ENCODE results near the gene ATXN1.
"Not testable (repeated sequence)": the region's sequence is repeated elsewhere in the genome, so short reads cannot be mapped to it uniquely, and the experiment has no call there.

Gene ATXN1

DNA sequence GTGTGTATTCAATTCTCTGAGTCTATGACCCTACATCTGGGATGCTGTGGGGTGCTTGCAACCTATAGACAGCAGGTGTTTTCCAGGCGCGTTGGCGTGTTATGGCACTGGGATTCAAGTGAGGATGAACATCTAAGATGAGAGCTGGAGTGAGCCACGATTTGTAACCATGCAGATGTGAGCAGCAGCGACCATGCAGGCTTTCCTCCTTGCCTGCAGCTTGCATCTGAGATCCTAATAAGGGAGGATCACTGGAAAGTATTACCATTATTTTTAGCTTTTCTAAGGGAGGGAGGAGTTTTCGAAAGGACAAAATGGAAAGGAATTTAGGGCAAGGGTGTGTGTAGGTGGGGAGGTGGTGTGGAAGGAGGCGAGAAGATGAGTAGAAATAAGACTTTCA is 216.7 kb downstream of the ATXN1 start:
- no peak for DNase-seq (ENCODE audit: low read depth in 3 of 3, low spot score in 1 of 3)

DNA sequence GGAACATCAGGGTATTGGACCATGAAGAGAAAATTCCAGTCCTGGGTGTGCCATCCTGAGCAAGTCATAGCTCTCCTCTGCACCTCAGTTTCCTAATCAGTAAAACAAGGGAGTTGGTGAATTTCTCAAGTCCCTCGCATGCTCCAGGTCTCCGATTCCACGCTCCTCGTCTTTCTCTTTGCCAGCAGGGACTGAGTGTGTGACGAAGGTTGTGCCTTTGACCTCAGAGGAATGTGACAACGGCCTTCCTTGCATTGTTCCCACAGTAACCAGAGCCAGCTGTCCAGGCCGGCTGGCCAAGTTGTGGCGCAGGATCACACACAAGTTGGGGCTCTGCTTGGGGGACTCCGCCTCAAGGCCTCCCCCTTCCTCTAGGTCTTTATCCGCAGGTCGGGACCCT is 217.3 kb downstream of the ATXN1 start:
- DNase-seq (ENCODE audit: low read depth in 3 of 3, low spot score in 1 of 3): no peak

DNA sequence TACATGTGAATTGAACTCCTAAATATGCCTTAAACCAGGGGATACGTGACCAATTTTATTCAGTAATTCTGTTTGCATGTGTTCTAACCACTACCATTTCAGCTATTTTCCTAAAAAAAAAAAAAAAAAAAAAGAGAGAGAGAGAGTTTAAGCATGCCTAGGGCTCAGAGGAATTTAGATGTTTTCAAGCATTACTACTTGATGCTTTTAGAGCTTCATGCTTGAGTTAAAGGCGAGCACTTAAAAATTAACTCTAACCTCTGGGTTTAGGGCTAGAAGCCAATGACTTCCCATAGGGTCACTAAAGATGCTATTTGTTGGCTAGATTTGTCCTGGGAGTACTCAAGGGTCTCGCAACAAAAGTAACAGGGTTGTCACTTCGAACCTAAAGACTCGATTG is 217.7 kb downstream of the ATXN1 start:
- no peak for DNase-seq (ENCODE audit: low read depth in 3 of 3, low spot score in 1 of 3)

DNA sequence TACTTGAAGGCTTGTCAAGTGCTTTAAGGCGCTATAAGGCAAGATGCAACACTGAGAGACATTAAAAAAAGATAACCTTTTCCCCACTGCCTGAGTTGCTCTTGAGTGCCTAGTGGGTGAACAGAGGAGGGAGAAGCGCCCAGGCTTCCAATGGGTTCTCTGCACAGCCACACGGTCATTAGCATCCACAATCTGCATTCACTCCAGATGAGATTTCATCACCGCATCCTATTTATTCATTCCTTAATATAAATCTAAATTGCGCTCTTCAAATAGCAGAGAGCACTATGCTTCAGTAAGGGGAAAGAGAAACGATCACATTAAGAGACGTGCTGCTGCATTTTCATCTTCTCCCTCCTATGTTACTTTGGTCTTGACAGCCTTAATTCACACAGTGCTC is 219.2 kb downstream of the ATXN1 start:
- no peak for DNase-seq (ENCODE audit: low read depth in 3 of 3, low spot score in 1 of 3)

DNA sequence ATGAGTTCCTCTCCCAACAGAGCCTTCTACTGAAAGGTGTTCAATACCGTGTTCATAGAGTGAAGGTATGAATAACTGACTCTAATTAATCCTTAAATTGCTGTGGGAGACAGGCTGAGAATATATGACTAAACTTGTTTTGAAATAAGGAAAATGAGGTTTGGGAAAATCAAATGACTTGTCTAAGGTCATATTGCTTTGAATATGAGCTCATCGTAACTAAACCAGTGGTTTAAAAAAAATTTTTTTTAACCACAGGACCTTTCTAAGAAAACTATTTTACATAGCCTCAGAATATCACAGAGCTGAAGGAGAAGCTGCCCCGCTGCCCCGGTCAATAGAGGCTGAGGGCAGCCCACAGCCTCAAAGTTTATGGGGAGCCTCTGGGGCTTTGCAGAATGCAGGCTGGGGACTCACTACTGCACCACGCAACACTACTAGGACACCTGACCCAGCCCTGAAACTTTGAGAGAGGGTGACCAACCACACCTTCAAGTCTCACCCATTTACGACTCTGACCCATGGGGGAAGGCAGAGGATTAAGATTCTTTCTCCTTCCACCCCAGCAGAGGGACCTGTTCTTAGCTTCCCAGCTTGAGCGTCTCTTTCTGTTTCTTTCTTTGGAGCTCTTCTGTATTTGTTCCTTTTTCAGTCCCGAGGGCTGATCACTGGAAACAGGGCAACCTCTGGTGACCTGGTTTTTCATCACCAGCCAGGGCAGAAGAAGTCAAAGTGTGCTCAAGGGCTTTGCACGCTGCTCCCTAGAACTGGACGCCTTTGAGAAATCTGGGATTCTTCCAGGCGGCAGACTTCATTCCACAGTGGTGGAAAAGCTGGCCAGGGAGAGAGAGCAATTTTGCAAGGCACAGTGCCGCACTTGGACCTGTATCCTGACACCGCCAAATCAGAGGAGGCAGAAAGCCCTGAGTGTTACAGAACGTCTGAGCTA is 220.2 kb downstream of the ATXN1 start:
- DNase-seq (ENCODE audit: low read depth in 3 of 3, low spot score in 1 of 3): no peak

DNA sequence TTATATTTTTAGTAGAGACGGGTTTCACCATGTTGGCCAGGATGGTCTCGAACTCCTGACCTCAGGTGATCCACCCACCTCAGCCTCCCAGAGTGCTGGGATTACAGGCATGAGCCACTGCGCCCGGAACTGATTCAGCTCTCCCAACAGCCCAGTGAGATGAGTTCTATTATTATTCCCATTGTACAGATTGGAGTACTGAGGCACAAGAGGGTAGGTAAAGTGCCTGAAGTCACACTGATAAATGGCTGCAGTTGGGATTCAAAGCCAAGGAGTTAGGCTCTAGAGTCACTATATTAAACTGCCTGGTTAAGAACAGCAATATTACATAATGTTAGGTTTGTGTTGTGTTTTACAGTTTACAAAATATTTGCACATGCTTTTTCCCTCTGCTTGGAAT is 220.9 kb downstream of the ATXN1 start:
- not testable (repeated sequence) for DNase-seq (ENCODE audit: low read depth in 3 of 3, low spot score in 1 of 3)

DNA sequence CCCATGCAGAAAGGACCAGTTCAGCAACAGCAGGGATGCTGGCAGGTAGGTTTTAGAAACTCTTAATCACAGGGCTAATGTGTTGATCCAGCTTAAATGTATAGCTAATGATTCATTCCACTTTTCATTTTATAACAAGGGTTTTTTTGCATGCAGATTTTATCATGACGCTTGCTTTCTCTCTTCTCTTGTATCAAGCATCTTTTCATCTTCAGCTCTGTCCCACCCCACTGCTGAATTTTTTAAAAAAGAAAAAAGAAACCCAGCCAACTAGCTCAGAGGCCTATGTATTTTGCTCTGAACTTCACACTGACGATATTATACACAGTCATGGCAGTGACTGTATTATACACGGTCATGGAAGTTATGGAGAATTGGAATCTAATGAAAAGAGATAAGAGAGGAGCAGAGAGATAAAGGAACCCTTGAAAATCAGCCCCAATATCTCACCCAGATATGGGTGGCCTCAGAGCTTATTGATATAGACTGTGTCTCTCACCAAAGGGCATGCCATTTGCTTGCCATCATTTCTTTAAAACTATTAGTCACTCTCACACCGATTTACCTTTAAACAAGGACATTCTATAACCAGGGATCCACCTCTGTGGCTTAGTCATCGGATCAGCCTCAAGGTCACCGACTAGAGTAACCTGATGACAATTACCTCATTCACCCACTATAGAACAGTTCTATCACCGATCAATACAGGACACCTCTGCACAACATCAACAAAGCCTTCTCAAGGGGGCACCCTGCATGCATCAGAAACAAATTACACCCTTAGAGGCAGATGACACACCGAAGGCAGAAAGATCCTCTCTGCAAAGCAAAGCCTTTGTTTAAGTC is 222.0 kb downstream of the ATXN1 start:
- no peak for DNase-seq (ENCODE audit: low read depth in 3 of 3, low spot score in 1 of 3)

DNA sequence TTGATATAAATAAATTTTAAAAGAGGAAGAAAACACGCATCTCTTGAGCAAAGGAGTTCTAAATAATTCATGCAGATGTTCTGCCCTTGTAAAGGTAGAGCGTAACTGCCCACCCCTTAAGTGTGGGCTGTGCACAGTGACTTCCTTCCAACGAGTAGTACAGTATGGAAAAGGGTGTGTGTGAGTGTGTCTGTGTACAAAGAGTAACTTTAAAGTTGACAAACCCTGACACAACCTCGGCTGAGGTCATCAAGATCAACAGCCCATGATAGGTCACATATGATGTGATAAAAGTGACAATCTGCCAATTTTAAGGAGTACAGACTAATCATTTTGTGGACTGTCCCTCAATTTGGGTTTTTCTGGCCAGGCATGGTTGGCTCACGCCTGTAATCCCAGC is 225.7 kb downstream of the ATXN1 start:
- no peak for DNase-seq (ENCODE audit: low read depth in 3 of 3, low spot score in 1 of 3)

DNA sequence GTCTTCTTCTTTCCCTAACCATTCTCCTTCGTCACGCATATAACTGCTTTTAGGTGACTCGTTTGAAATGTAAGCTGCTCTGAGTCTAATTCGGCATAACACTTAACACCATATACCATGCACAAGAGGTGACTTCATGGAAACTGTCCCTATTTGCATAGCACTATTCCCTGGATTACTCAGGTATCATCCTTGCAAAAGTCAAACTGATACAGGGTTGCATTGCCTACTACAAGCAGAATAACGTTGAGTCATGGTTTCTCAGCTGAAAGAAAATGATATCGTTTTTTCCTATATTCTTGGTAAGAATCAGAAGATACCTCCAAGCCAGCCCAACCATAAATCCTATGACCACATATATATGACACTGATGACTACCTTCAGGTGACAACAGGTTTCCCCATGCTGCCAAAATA is 227.5 kb downstream of the ATXN1 start:
- no peak for DNase-seq (ENCODE audit: low read depth in 3 of 3, low spot score in 1 of 3)

DNA sequence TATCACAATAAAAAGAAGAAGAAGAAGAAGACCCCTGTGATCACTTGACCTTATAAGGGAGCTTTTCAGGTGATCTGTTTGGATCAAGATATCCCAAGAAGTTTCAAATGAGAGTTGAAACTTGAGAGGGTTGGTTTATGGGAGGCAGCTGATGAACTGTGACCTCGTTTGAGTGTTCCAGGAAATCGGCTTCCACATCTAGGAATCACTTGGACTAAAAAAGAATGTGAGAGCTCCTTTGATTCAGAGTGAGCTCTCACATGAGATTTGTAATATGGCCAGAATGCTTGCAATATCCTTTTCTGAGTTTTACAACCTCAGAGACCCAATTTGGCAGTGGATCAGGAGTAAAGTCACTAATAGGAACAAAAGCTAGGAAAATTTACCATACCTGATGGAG is 228.1 kb downstream of the ATXN1 start:
- DNase-seq (ENCODE audit: low read depth in 3 of 3, low spot score in 1 of 3): no peak

DNA sequence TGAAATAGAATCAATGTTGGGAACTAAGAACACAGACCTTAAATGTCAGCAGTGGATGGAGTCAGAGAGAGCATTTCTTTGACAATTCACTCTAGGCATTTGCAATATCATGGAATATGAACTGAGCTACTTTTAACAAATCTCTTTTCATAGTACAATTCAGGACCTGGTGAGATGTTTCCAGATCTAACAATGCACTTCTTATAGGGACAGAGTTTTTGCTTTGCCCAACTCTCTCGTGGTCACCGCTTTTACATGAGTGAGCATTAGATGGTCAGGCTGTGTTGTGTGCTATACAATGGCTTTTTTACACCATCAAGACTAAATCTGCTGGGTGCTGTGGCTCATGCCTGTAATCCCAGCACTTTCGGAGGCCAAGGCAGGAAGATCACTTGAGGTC is 233.6 kb downstream of the ATXN1 start:
- DNase-seq (ENCODE audit: low read depth in 3 of 3, low spot score in 1 of 3): no peak

DNA sequence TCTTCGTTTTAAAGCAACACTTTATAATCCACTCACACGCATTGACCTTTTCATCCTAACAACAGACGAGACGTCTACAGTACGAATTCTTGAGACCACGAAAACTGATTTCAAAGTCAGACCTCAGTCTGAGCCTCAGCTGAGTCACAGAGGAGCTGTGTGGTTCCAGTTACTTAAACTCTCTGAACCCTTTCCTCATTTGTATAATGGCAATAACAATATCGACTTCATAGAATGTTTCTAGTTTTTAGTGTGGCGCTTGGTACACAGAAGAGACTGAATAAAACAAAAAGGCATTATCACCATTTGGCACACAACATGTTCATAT is 236.9 kb downstream of the ATXN1 start:
- no peak for DNase-seq (ENCODE audit: low read depth in 3 of 3, low spot score in 1 of 3)

DNA sequence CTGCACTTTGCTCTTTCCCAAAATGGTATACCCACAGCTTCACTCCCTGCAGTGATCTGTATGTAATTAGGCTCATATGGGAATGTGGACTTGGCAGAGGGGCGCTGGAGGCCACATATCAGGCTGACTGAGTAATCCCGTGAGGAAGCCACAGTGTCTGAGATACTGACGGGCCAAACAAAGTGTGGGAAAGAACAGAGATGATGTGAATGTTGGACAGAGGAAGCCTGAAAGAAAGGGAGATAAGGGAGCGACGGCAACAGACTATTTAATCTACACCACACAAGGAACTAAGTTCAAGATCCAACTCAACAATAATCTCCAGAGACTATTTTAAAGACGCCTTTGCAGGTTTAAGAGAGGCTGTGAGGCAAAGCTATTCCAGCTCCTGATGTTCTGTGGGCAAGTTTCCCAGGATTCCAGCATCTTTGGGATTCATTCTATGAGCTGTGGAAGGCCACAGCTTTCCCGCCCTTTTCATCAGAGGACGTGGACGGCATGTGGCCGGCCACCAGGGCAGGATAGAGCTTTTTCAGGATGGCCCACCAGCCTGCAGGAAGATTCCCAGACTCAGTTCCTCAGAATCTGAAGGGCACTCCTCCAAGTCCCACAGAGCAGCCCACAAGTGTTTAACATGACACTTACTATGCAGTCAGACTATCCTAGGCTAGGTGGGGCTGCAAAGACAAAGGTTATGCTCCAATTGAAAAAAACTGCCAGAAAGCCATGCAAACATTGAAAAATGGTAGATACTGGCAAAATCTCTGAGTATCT is 237.5 kb downstream of the ATXN1 start:
- DNase-seq (ENCODE audit: low read depth in 3 of 3, low spot score in 1 of 3): no peak

DNA sequence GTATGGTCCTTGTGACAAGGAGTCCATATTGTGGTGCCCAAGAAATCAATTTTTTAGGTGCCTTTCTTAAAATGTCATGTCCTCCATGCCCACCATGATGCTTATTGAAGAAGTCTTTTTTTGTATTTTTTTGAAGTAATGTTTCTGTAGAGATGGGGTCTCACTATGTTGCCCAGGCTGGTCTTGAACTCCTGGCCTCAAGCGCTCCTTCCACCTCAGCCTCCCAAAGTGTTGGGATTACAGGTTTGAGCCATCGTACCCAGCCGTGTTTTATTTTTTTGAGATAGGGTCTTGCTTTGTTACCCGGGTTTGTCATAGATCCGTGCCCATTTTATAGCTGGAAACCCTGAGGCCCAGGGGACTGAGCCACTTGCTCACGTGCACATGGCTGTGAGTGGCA is 238.3 kb downstream of the ATXN1 start:
- DNase-seq (ENCODE audit: low read depth in 3 of 3, low spot score in 1 of 3): no peak

DNA sequence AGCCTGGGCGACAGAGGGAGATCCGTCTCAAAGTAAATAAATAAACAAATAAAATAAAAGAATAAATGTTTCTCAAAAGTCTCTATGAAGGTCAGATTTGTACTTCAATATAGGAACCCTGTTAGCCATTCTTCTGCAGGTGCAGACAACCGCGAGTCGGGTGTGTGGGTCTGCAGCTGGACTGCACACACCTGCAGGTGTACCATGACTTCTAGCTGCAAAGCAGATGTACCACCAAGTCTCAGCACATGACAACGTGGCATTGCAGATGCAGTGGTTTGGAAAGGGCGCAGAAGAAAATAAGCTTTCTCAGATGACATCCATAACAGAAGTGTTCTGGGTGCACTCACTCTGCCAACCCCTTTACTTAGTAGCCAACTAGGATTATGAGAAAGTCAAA is 239.7 kb downstream of the ATXN1 start:
- DNase-seq (ENCODE audit: low read depth in 3 of 3, low spot score in 1 of 3): no peak

DNA sequence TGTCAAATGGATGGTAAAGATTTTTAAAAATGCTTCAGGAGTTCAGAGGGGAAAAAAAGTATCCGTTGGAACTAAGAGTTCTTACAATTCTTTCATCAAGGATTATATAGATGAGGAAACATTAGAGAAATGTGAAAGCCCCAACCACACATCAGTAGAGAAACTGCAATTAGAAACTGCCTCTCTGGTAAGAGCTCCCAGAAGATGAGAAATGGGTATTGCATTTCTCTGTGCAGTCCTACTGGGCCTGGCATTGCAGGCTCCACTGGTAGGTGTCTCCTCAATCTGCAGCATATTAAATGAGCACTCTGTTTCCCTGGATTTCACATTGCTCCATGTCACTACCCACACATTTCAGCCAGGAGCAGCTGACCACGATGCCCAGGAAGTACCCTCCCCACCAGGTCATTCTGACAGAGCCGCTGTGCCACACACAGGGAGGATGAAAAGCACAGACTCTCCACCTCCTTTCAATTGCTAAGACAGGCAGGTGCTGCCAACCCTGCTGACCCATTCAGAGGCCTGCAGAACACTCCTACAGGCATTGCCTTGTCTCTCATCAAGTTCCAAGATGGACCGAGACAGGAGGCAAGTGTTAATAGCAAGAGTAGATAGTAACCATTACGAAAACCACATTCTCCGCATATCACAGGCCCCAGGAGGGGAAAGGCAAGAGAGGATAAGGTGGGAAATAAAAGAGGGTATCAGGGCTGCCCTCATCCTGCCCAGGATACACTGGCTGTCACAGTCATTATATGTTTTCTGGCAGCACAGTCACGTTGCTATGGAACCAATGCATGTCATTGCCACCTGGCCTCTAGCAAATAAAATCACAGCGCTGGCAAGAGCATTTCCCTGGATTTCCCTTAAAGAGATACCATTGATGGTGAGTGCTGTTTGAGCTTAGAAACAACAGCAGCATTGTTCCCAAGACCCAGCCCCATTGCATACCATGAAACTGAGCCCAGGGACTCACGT is 241.7 kb downstream of the ATXN1 start:
- no peak for DNase-seq (ENCODE audit: low read depth in 3 of 3, low spot score in 1 of 3)

DNA sequence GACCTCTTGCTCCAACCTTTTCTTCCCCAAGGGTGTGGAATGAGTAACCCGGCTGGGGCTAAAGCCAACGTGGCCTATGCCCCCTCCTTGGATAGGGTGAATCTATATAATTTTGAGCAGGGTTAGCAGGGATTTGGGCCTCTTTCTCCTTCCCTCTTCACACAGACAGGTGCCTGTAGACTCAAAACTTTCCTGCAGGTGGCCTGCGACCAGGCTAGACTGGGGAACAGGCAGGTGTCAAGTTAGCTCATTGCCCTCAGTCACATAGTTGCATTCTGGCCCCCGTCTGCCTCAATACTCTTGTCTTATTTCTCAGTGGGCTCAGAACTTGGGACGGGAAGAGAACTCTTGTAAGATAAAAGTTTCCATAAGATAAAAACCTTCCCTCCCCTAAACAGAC is 243.0 kb downstream of the ATXN1 start:
- DNase-seq (ENCODE audit: low read depth in 3 of 3, low spot score in 1 of 3): no peak

DNA sequence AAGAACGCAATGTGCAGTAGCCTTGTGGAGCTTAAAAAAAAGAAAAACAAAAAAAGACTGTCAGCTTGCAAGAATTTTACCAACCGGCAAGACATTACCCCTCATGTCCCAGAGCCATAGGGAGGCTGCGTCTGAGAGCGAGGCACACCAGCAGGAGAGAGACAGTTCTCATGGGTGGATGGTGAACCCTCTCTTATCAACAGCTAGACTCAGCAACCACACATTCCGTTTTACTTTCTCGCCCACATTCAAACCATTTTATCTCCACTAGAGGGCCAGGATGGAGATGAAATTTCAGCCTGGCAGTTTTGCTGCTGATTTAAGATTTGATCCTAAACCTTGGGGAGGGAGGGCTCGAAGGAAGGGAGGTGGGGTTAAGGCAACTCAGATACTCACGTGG is 247.0 kb downstream of the ATXN1 start:
- no peak for DNase-seq (ENCODE audit: low read depth in 3 of 3, low spot score in 1 of 3)

DNA sequence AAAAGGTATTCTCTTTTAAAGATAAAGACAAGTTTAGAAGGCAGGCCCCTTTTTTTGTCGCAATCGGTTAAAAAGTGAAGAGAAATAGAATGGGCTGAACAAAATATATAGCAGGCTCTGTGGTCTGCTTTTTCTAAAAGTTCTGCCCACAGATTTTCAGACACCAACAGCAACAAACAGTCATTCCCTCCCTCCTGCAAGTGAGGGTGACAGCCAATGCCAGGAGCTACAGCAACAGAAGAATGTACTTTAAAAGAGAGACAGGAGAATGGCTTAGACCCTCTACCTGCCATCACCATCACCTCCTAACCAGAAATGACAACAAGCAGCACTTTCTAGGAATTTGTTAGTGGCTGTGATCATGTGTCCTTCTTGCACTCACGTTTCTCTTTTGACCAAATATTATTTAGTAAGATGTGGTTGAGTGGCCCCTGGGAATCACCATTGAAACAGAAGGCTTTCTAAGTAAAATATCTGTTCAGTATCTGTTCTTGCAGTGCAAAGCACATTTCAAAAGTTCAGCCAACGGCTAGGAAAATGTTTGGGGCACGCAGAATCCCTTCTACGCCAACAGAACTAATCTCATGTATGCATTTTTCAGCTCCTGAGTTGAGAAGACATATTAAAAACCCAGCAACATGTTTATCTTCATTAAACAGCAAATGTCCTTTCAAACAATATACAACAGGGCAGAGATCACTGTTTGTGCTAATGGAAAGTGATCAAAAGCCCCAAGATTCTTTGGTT is 248.5 kb downstream of the ATXN1 start:
- no peak for DNase-seq (ENCODE audit: low read depth in 3 of 3, low spot score in 1 of 3)

All from stimulated activated CD4-positive, alpha-beta T cell treated with anti-CD3 and anti-CD28 coated beads, TNF-alpha, amount 100 ng/mL, for 1 hour (primary cell).